ENCODE results near the gene REXO1. TPM values are rescaled to one million over a fixed set of nuclear protein-coding genes. Genes with fewer than 3 reads are reported as not detected.

The REXO1 gene
- total and polyA plus RNA-seq, 2 of the 13 experiments (the other 11 are each of a cell fraction or from before 2014, with no cell fraction given): 5.0 to 11.2 TPM

GRCh38 chr19:1867349-1867724 lies 19.1 kb upstream of the REXO1 start (continued):
- no peak for TF ChIP-seq PBX3 (CRISPR knock-in tag; IDR thresholded peaks at IDR 0.05; ENCODE audit: borderline replicate concordance)
- no peak for TF ChIP-seq TFDP1 (CRISPR knock-in tag; IDR thresholded peaks at IDR 0.05; ENCODE audit: borderline replicate concordance)
- TF ChIP-seq ZFX (CRISPR knock-in tag; IDR thresholded peaks at IDR 0.05; ENCODE audit: low read depth): peak; percentile 2; the same call in 1 of the 2 replicates
- TF ChIP-seq ZNF512B (CRISPR knock-in tag; IDR thresholded peaks at IDR 0.05; ENCODE audit: borderline replicate concordance): no peak
- no peak for TF ChIP-seq ZNF883 (CRISPR knock-in tag; IDR thresholded peaks at IDR 0.05; ENCODE audit: not compliant biosample characterization)
- TF ChIP-seq AKAP8 (CRISPR knock-in tag; IDR thresholded peaks at IDR 0.05): peak; percentile 53; the same call in 1 of the 2 replicates
- no peak for TF ChIP-seq ZFYVE20 (CRISPR knock-in tag; IDR thresholded peaks at IDR 0.05; ENCODE audit: borderline replicate concordance, low read depth)
- no peak for TF ChIP-seq KDM2A (CRISPR knock-in tag; IDR thresholded peaks at IDR 0.05; ENCODE audit: borderline replicate concordance, low read depth)
- 0 out of 2 replicates have a peak, but pooled peaks have one; percentile 20 for TF ChIP-seq ZMYM2 (CRISPR knock-in tag; IDR thresholded peaks at IDR 0.05)
- no peak for TF ChIP-seq ZNF446 (CRISPR knock-in tag; IDR thresholded peaks at IDR 0.05)
- no peak for TF ChIP-seq ZBTB1 (CRISPR knock-in tag; IDR thresholded peaks at IDR 0.05; ENCODE audit: borderline replicate concordance)
- no peak for TF ChIP-seq RNF219 (CRISPR knock-in tag; IDR thresholded peaks at IDR 0.05)
- no peak for TF ChIP-seq ZSCAN25 (CRISPR knock-in tag; IDR thresholded peaks at IDR 0.05)
- TF ChIP-seq TSC22D2 (CRISPR knock-in tag; IDR thresholded peaks at IDR 0.05; ENCODE audit: borderline replicate concordance): no peak

Measured in HepG2 (cell line).